Endothelial cell of umbilical vein (primary cell): Measurements from ENCODE around the gene RELN. TPM values are rescaled to one million over a fixed set of nuclear protein-coding genes. Genes with fewer than 3 reads are reported as not detected.

ENCODE experiments used
- BruUV-seq: library from RNA; stranded (reverse); fragments of 400-500 nt; replicated peaks from 2 replicates; lab custom pipeline; 2021; lab: Mats Ljungman, UMichigan
- CTCF ChIA-PET: fragments of 300-600, 350-600 bp; sonication (Branson Sonifier 250); formaldehyde crosslinking; loops from one replicate; lab custom pipeline; 2021; ENCODE audit warnings: antibody characterized with exemption, inconsistent platforms; lab: Charles Lee
- POLR2A ChIA-PET: fragments of 300-600, 350-600 bp; sonication (Branson Sonifier 250); formaldehyde crosslinking; loops from one replicate; lab custom pipeline; 2021; ENCODE audit warnings: antibody characterized with exemption, inconsistent platforms; lab: Charles Lee
- DNase-seq: peaks from one replicate; pipeline ENCODE4 v3.0.0-alpha.2; 2011; ENCODE audit warnings: low read depth, low spot score
- FAIRE-seq: peaks from 2 replicates; lab custom pipeline; 2011; peaks lifted over from hg19 to GRCh38; lab: Jason Lieb, UNC
- H2AFZ ChIP-seq: 2 replicates; pipeline ENCODE4 v1.6.0; 2012; ENCODE audit warnings: low read depth, low read length, control low read depth, inconsistent platforms
- H3K27ac ChIP-seq: 2 replicates; pipeline ENCODE4 v1.5.1; 2011; ENCODE audit warnings: low read depth, mild to moderate bottlenecking, control low read depth, low read length, moderate library complexity; ENCODE audit not compliant: insufficient read depth
- H3K27me3 ChIP-seq, 2 experiments: 2 replicates each; pipeline versions ENCODE4 v1.6.0 to v1.6.1; 2011; ENCODE audit warnings: low read length in 2 of 2, mixed read lengths in 1 of 2; ENCODE audit not compliant: control insufficient read depth in 2 of 2, insufficient read depth in 2 of 2
- H3K36me3 ChIP-seq, 2 experiments: 2 replicates in 1 of 2; 3 replicates in 1 of 2; pipeline ENCODE4 v1.5.1; 2011; ENCODE audit warnings: low read length in 2 of 2, mild to moderate bottlenecking in 1 of 2, moderate library complexity in 1 of 2; ENCODE audit not compliant: control insufficient read depth in 2 of 2, insufficient read depth in 2 of 2; ENCODE audit errors: extremely low read depth in 1 of 2
- H3K4me1 ChIP-seq: 3 replicates; pipeline ENCODE4 v1.5.1; 2011; ENCODE audit warnings: mild to moderate bottlenecking, low read length; ENCODE audit not compliant: control insufficient read depth, insufficient read depth; ENCODE audit errors: extremely low read depth
- H3K4me2 ChIP-seq: 2 replicates; pipeline ENCODE4 v1.6.1; 2011; ENCODE audit warnings: low read length, control low read depth, mixed read lengths; ENCODE audit not compliant: insufficient read depth
- H3K4me3 ChIP-seq, 3 experiments: fragments of 200-600 bp in 1 of 3; sonication (generic), shearing (Covaris generic) in 1 of 3; replicated peaks in 1 of 3; 2 replicates each; pipeline ENCODE4 v1.5.1; 2011 to 2016; ENCODE audit warnings: control low read depth in 3 of 3, low read length in 3 of 3, mild to moderate bottlenecking in 2 of 3, inconsistent platforms in 1 of 3, low read depth in 1 of 3, moderate library complexity in 1 of 3; ENCODE audit not compliant: insufficient read depth in 1 of 3
- H3K79me2 ChIP-seq: 2 replicates; pipeline ENCODE4 v1.6.0; 2012; ENCODE audit warnings: low read length, inconsistent platforms; ENCODE audit not compliant: control insufficient read depth, insufficient read depth
- H3K9ac ChIP-seq: replicated peaks from 2 replicates; pipeline ENCODE3; 2011; ENCODE audit warnings: low read length, control low read depth; ENCODE audit not compliant: insufficient read depth; ENCODE audit errors: extremely low read depth
- H3K9me1 ChIP-seq: replicated peaks from 3 replicates; pipeline ENCODE4 v1.6.0; 2011; ENCODE audit warnings: mild to moderate bottlenecking, low read length; ENCODE audit not compliant: control insufficient read depth, insufficient read depth; ENCODE audit errors: extremely low read depth
- H3K9me3 ChIP-seq: replicated peaks from 2 replicates; pipeline ENCODE4 v1.5.1; 2012; ENCODE audit warnings: low read length, inconsistent platforms; ENCODE audit not compliant: control insufficient read depth, insufficient read depth
- H4K20me1 ChIP-seq: replicated peaks from 2 replicates; pipeline ENCODE3; 2011; ENCODE audit warnings: mild to moderate bottlenecking, low read length; ENCODE audit not compliant: control insufficient read depth, insufficient read depth; ENCODE audit errors: extremely low read depth
- EZH2 ChIP-seq: IDR thresholded peaks from 2 replicates; pipeline ENCODE4 v1.6.1; 2012; ENCODE audit warnings: borderline replicate concordance, low read depth, mild to moderate bottlenecking, moderate library complexity, low read length, inconsistent platforms; ENCODE audit not compliant: severe bottlenecking
- FOS ChIP-seq: IDR thresholded peaks from 2 replicates; pipeline ENCODE4 v1.6.1; 2011; ENCODE audit warnings: mild to moderate bottlenecking, low read length, moderate library complexity, borderline replicate concordance; ENCODE audit not compliant: insufficient read depth
- GATA2 ChIP-seq: IDR thresholded peaks from 2 replicates; pipeline ENCODE4 v1.7.0; 2011; ENCODE audit warnings: low read depth, mild to moderate bottlenecking, moderate library complexity, mixed read lengths, low read length; ENCODE audit not compliant: insufficient read length, insufficient read depth
- JUN ChIP-seq: IDR thresholded peaks from 2 replicates; pipeline ENCODE4 v1.6.1; 2011; ENCODE audit warnings: borderline replicate concordance, low read depth; ENCODE audit not compliant: insufficient read length, insufficient read depth
- MAX ChIP-seq: IDR thresholded peaks from 2 replicates; pipeline ENCODE4 v1.6.1; 2011; ENCODE audit not compliant: insufficient read depth, insufficient read length
- MYC ChIP-seq: IDR thresholded peaks from one replicate; pipeline ENCODE4 v1.6.1; 2011; ENCODE audit warnings: mild to moderate bottlenecking, low read depth, low read length
- POLR2A ChIP-seq: IDR thresholded peaks from 2 replicates; pipeline ENCODE4 v1.6.1; 2012; ENCODE audit warnings: low read depth, mild to moderate bottlenecking, control low read depth, low read length
- POLR2AphosphoS5 ChIP-seq: IDR thresholded peaks from 2 replicates; pipeline ENCODE4 v1.6.1; 2012; ENCODE audit warnings: low read depth, mild to moderate bottlenecking, control low read depth, low read length, moderate library complexity; ENCODE audit not compliant: insufficient read depth
- dilution Hi-C: fragments of 300-500 bp; cut with MboI; formaldehyde crosslinking; loops from one replicate; pipeline ENCODE4 v1.15.0; 2019; ENCODE audit warnings: low sequenced_read_pairs; ENCODE audit not compliant: extremely low pct_ligation_motif_present
- intact Hi-C: fragments of 100-400 bp; cut with micrococcal nuclease; formaldehyde crosslinking; loops from one replicate; pipeline ENCODE4 v1.10.0; 2022
- polyA plus RNA-seq, 4 experiments: library from polyadenylated mRNA; depleted of rRNA in 3 of 4; stranded (reverse) in 3 of 4; unstranded in 1 of 4; fragments of >200 nt; gene quantifications; 2 replicates each; pipeline versions ENCODE4 v1.2.1 to v1.2.3, GENCODE V29; 2011 to 2012; ENCODE audit warnings: missing spikeins in 1 of 4
- total RNA-seq: library from RNA; stranded (reverse); gene quantifications from 2 replicates; pipeline ENCODE4 v1.2.3, GENCODE V29; 2021
- TF ChIP-seq, protein P1 (sequence below), 2 donors: IDR thresholded peaks; 1 replicate in 1 of 2; 2 replicates in 1 of 2; pipeline ENCODE4 v1.5.1; 2011; ENCODE audit warnings: low read length in 2 of 2, mild to moderate bottlenecking in 2 of 2, moderate library complexity in 2 of 2, control low read depth in 1 of 2, inconsistent platforms in 1 of 2, low read depth in 1 of 2; ENCODE audit not compliant: insufficient read depth in 1 of 2; ENCODE audit errors: extremely low read depth in 1 of 2

RELN gene
- total and polyA plus RNA-seq, 2 donors (not counting 3 experiments of a cell fraction or from before 2014, with no cell fraction given): 0.15 to 0.22 TPM

DNA sequence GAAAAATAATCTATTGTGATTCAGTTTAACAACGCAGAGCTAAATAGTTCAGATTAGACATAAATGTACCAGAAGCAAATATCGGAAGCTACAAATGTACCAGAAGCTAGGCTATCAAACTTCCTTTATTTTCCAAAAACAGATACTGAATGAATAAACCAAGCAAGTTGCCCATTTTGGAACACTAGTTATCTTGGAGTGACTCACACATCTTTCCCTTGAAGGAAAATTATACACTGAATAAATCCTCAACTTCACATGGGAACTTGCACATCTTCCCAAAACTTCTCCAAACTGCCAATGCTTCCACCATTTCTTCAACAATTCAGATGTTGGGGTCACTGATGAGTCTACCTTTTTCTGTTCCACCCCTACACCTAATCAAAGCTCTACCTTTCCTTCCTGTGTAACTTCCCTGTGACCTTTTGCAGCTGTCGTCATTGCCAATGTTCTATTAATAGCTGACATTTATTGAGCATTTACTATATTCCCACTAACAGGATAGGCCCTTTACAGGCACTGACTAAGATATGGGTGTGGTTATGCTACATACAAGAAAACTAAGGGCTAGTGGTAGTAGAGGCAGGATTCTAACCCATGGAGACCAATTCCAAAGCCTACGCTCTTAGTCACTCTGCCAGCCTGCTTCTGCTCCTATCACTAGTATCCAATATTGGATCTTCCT, 22.7 kb downstream of the RELN start:
- Histone ChIP-seq H4K20me1 (no peaks in the 10 kb centered on the region), H3K36me3 (no peaks in the 10 kb centered on the region), H3K27me3 (peaks cover 2 to 4% of the 10 kb centered on the region in 2 experiments), H3K4me3 (no peak overlapping the region), H3K4me2 (no peak overlapping the region), H3K27ac (no peak overlapping the region), H3K4me1 (no peaks in the 10 kb centered on the region), H3K9me1 (no peaks in the 10 kb centered on the region), H3K9me3 (no peaks in the 10 kb centered on the region), H3K9ac (no peak overlapping the region), H3K79me2 (no peaks in the 10 kb centered on the region), H2AFZ (no peak overlapping the region)
- ChIA-PET POLR2A (no interaction called here), CTCF (no interaction called here)
- intact Hi-C loops: no loop called here
- dilution Hi-C loops: no loop called here
- TF ChIP-seq POLR2A: no peak
- no peak for TF ChIP-seq POLR2AphosphoS5
- TF ChIP-seq EZH2: no peak
- TF ChIP-seq FOS: no peak
- TF ChIP-seq MAX: no peak
- TF ChIP-seq JUN: no peak
- no peak for TF ChIP-seq GATA2
- TF ChIP-seq, protein P1, sequence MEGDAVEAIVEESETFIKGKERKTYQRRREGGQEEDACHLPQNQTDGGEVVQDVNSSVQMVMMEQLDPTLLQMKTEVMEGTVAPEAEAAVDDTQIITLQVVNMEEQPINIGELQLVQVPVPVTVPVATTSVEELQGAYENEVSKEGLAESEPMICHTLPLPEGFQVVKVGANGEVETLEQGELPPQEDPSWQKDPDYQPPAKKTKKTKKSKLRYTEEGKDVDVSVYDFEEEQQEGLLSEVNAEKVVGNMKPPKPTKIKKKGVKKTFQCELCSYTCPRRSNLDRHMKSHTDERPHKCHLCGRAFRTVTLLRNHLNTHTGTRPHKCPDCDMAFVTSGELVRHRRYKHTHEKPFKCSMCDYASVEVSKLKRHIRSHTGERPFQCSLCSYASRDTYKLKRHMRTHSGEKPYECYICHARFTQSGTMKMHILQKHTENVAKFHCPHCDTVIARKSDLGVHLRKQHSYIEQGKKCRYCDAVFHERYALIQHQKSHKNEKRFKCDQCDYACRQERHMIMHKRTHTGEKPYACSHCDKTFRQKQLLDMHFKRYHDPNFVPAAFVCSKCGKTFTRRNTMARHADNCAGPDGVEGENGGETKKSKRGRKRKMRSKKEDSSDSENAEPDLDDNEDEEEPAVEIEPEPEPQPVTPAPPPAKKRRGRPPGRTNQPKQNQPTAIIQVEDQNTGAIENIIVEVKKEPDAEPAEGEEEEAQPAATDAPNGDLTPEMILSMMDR (IDR thresholded peaks at IDR 0.05; ENCODE audit: extremely low read depth in 1 of 2, insufficient read depth in 1 of 2, low read depth in 1 of 2, low read length in 2 of 2): no peak
- TF ChIP-seq MYC: no peak
- DNase-seq: no peak
- FAIRE-seq: no peak
- BruUV-seq: no TSS peak
